Upper lobe of left lung (tissue), 6 donors: ENCODE measurements around the gene TFF3. TPM values are rescaled to one million over a fixed set of nuclear protein-coding genes. Genes with fewer than 3 reads are reported as not detected.

ENCODE experiments used
- ATAC-seq, 2 donors: fragments of 200-7000 bp; cut with Tn5 transposase; one replicate each; pipeline ENCODE4 v1.9.1; 2022; ENCODE audit warnings: mild to moderate bottlenecking in 2 of 2, moderate library complexity in 2 of 2; ENCODE audit not compliant: low FRiP score in 2 of 2
- DNase-seq, 2 donors: peaks; one replicate each; pipeline ENCODE4 v3.0.0-alpha.2; 2019 to 2020
- H3K27ac ChIP-seq, 4 donors: fragments of 200-600 bp; sonication (generic); one replicate each; pipeline ENCODE4 v1.5.1; 2016 to 2019
- H3K27me3 ChIP-seq, 4 donors: fragments of 200-600 bp; sonication (generic); one replicate each; pipeline ENCODE4 v1.5.1; 2017 to 2019
- H3K36me3 ChIP-seq, 4 donors: fragments of 200-600 bp; sonication (generic); one replicate each; pipeline ENCODE4 v1.5.1; 2016 to 2019
- H3K4me1 ChIP-seq, 4 donors: fragments of 200-600 bp; sonication (generic); one replicate each; pipeline ENCODE4 v1.5.1; 2018 to 2019
- H3K4me3 ChIP-seq, 4 donors: fragments of 200-600 bp; sonication (generic); one replicate each; pipeline ENCODE4 v1.5.1; 2017 to 2019; ENCODE audit warnings: mild to moderate bottlenecking in 2 of 4, moderate library complexity in 1 of 4
- H3K9me3 ChIP-seq, 4 donors: fragments of 200-600 bp; sonication (generic); one replicate each; pipeline ENCODE4 v1.5.1; 2018 to 2019
- CTCF ChIP-seq, 6 experiments: fragments of 450-650 bp in 4 of 6; fragments of 200-600 bp in 2 of 6; sonication (generic) in 2 of 6; IDR thresholded peaks; one replicate each; pipeline ENCODE4 v1.5.1; 2016 to 2019; ENCODE audit warnings: antibody characterized with exemption in 6 of 6
- EP300 ChIP-seq, 4 donors: sonication (generic); formaldehyde crosslinking; IDR thresholded peaks; one replicate each; pipeline ENCODE4 v1.5.1; 2017; ENCODE audit warnings: antibody characterized with exemption in 4 of 4, control low read depth in 2 of 4
- POLR2A ChIP-seq, 4 donors: fragments of 450-650 bp; IDR thresholded peaks; one replicate each; pipeline ENCODE4 v1.5.1; 2016 to 2017; ENCODE audit warnings: antibody characterized with exemption in 4 of 4, mild to moderate bottlenecking in 2 of 4
- POLR2AphosphoS5 ChIP-seq, 2 donors: sonication (generic); formaldehyde crosslinking; IDR thresholded peaks; one replicate each; pipeline ENCODE4 v1.5.1; 2017; ENCODE audit warnings: antibody characterized with exemption in 2 of 2
- WGBS, 2 donors: methylation state at CpG; one replicate each; pipeline ENCODE4 v1.1.5; 2017 to 2018; 5-methylcytosine and 5-hydroxymethylcytosine counted together
- total RNA-seq, 6 donors: library from RNA; depleted of rRNA in 4 of 6; stranded (reverse); fragments of >200 nt in 4 of 6; gene quantifications; one replicate each; pipeline versions ENCODE4 v1.1.0 to v1.2.1, GENCODE V29; 2016 to 2021
- donor health status: DM: no; HTN: no; CAD: no; lungs with moderate emphysema.
- donor health status: DM: no; HTN: yes; CAD: no; lungs with severe emphysema.

Gene TFF3
- total RNA-seq, 6 donors from 2014 or later, result 5.9 to 21.5 (median 18.2) TPM

- Histone ChIP-seq H3K4me1 (peaks cover 54 to 69% (median 61%) of the 10 kb centered on the region in 4 donors), H3K27me3 (no peaks in the 10 kb centered on the region), H3K9me3 (no peaks in the 10 kb centered on the region), H3K36me3 (no peaks in the 10 kb centered on the region), H3K27ac (peak overlapping the region in 1 of 4 donors; percentile 79), H3K4me3 (no peak overlapping the region)
- ATAC-seq, result peak in 1 of 2 donors; percentile 51
- DNase-seq, result no peak
- 87 to 95% methylated on average over 9 to 12 of the region's 12 CpGs for WGBS, 2 donors
- TF ChIP-seq CTCF (IDR thresholded peaks at IDR 0.05) (no peak), EP300 (IDR thresholded peaks at IDR 0.05) (no peak), POLR2A (IDR thresholded peaks at IDR 0.05) (no peak), POLR2AphosphoS5 (IDR thresholded peaks at IDR 0.05) (no peak)
These were observed 49.9 kb downstream of the TFF3 start for GRCh38 chr21:42265231-42265812.

GRCh38 chr21:42264245-42265195 lies 50.7 kb downstream of the TFF3 start:
- peak overlapping the region; percentile 72 to 81 (median 79) for H3K27ac ChIP-seq
- no peaks in the 10 kb centered on the region for H3K27me3 ChIP-seq
- DNase-seq, result no peak
- H3K9me3 ChIP-seq, result no peaks in the 10 kb centered on the region
- TF ChIP-seq POLR2A (IDR thresholded peaks at IDR 0.05) (no peak), EP300 (IDR thresholded peaks at IDR 0.05) (no peak), POLR2AphosphoS5 (IDR thresholded peaks at IDR 0.05) (no peak)
- H3K4me3 ChIP-seq, result no peak overlapping the region
- no peak for ATAC-seq
- no peaks in the 10 kb centered on the region for H3K36me3 ChIP-seq
- peaks cover 57 to 75% (median 60%) of the 10 kb centered on the region in 4 donors for H3K4me1 ChIP-seq
- 84 to 87% methylated on average over 8 to 13 of the region's 13 CpGs for WGBS, 2 donors

- DNase-seq (peak in 1 of 2 donors; percentile 76), ATAC-seq (peak; percentile 49 to 52)
- no peak overlapping the region for H3K4me3 ChIP-seq
- peaks cover 53 to 73% (median 55%) of the 10 kb centered on the region in 4 donors for H3K4me1 ChIP-seq
- peak overlapping the region; percentile 72 to 81 (median 79) for H3K27ac ChIP-seq
- H3K36me3 ChIP-seq, result no peaks in the 10 kb centered on the region
- WGBS, 2 donors, result 28 to 32% methylated on average over 13 to 18 of the region's 18 CpGs
- H3K9me3 ChIP-seq, result no peaks in the 10 kb centered on the region
- TF ChIP-seq CTCF (IDR thresholded peaks at IDR 0.05) (no peak), POLR2AphosphoS5 (IDR thresholded peaks at IDR 0.05) (peak; percentile 91 to 97), POLR2A (IDR thresholded peaks at IDR 0.05) (peak in 1 of 4 donors; percentile 21), EP300 (IDR thresholded peaks at IDR 0.05) (peak in 2 of 4 donors; percentile 95 to 96)
- H3K27me3 ChIP-seq, result no peaks in the 10 kb centered on the region
These were observed 51.5 kb downstream of the TFF3 start for GRCh38 chr21:42263591-42264131.

- Histone ChIP-seq H3K9me3 (no peaks in the 10 kb centered on the region), H3K4me3 (no peak overlapping the region), H3K27ac (peak overlapping the region; percentile 72 to 81 (median 79)), H3K36me3 (no peaks in the 10 kb centered on the region), H3K27me3 (no peaks in the 10 kb centered on the region), H3K4me1 (peaks cover 51 to 68% (median 52%) of the 10 kb centered on the region in 4 donors)
- 17 to 30% methylated on average over 6 to 11 of the region's 11 CpGs for WGBS, 2 donors
- ATAC-seq, result peak; percentile 64 to 71
- peak; percentile 89 to 92 for DNase-seq
- TF ChIP-seq POLR2AphosphoS5 (IDR thresholded peaks at IDR 0.05), result peak in 1 of 2 donors; percentile 26
- no peak for TF ChIP-seq EP300 (IDR thresholded peaks at IDR 0.05)
These were observed 52.4 kb downstream of the TFF3 start for GRCh38 chr21:42262831-42263231.

- H3K27me3 ChIP-seq, result no peaks in the 10 kb centered on the region
- TF ChIP-seq POLR2AphosphoS5 (IDR thresholded peaks at IDR 0.05) (no peak), POLR2A (IDR thresholded peaks at IDR 0.05) (no peak), CTCF (IDR thresholded peaks at IDR 0.05) (no peak), EP300 (IDR thresholded peaks at IDR 0.05) (no peak)
- 74 to 80% methylated on average over 4 to 7 of the region's 7 CpGs for WGBS, 2 donors
- H3K36me3 ChIP-seq, result no peaks in the 10 kb centered on the region
- no peaks in the 10 kb centered on the region for H3K9me3 ChIP-seq
- H3K27ac ChIP-seq, result peak overlapping the region in 3 of 4 donors; percentile 22 to 79 (median 49)
- H3K4me1 ChIP-seq, result peaks cover 48 to 66% (median 49%) of the 10 kb centered on the region in 4 donors
- no peak for DNase-seq
- H3K4me3 ChIP-seq, result no peak overlapping the region
- ATAC-seq, result no peak
These were observed 53.4 kb downstream of the TFF3 start for GRCh38 chr21:42261829-42262200.

Other genes starting within 250 kb of the TFF3 start
- gene UMODL1, start 244.1 kb downstream of the TFF3 start, total RNA-seq, result 1 to 10 TPM in 2 of 6 donors, under 1 TPM in 3, not detected in 1; 0.07 to 6.3 (median 0.59) TPM
- gene ABCG1, start 96.3 kb downstream of the TFF3 start, total RNA-seq, result 100 to 1,000 TPM in 2 of 6 donors, 10 to 100 TPM in 4; 56.7 to 130 (median 79.8) TPM
- gene TFF2, start 35.6 kb upstream of the TFF3 start, total RNA-seq, result not detected
- gene TFF1, start 51.1 kb upstream of the TFF3 start, total RNA-seq, result under 1 TPM in 2 of 6 donors, not detected in 4; 0.72 to 0.84 TPM
- 10 to 100 TPM in 1 of 6 donors, 1 to 10 TPM in 5; 3.5 to 12.5 (median 5.8) TPM for gene TMPRSS3, start 80.6 kb upstream of the TFF3 start, total RNA-seq
- gene UBASH3A, start 88.5 kb upstream of the TFF3 start, total RNA-seq, result 1 to 10 TPM in 5 of 6 donors, not detected in 1; 1.4 to 7.3 (median 2.9) TPM
- gene RSPH1, start 180.8 kb upstream of the TFF3 start, total RNA-seq, result 10 to 100 TPM in 5 of 6 donors, under 1 TPM in 1; 0.46 to 68.4 (median 13.4) TPM
- 10 to 100 TPM; 20.8 to 70.2 (median 36.8) TPM for gene SLC37A1, start 198.4 kb upstream of the TFF3 start, total RNA-seq